GM13977 (cell line): Measurements from ENCODE around the gene CCDC149.

Source experiments
- DNase-seq: peaks from one replicate; pipeline ENCODE4 v3.0.0; 2012; ENCODE audit warnings: low spot score
- in situ Hi-C: fragments of 300-500 bp; cut with MboI; formaldehyde crosslinking; loops from one replicate; pipeline ENCODE4 v1.12.0; 2022; ENCODE audit warnings: low sequenced_read_pairs, low pct_unique_long_range_greater_than_20kb, mixed read lengths, inconsistent platforms; ENCODE audit not compliant: unreplicated experiment
- TF ChIP-seq, protein P1 (sequence below): IDR thresholded peaks from 2 replicates; pipeline ENCODE4 v1.5.1; 2012; ENCODE audit warnings: mild to moderate bottlenecking, control low read depth; ENCODE audit not compliant: insufficient read depth; ENCODE audit errors: extremely low read depth, missing control alignments

CCDC149 gene

DNA sequence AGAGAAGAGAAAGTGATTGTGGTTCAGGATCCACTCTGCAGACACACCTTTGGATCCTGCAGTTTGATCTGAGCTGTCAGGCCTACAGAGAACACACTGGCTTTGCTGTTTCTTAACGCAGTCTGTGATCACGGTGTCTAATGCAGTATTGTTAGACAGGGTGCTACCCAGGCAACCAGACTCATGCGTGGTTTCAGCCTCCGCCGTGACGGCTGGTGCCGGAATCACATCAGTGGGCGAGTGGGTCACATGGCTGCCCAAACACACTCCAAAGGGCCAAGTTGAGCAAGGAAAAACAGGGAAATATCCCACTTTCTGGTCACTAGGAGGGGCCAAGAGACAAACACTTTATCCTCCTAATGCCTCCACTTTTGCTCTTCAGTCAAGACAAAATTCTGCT is 27.5 kb downstream of the CCDC149 start:
- TF ChIP-seq, protein P1, sequence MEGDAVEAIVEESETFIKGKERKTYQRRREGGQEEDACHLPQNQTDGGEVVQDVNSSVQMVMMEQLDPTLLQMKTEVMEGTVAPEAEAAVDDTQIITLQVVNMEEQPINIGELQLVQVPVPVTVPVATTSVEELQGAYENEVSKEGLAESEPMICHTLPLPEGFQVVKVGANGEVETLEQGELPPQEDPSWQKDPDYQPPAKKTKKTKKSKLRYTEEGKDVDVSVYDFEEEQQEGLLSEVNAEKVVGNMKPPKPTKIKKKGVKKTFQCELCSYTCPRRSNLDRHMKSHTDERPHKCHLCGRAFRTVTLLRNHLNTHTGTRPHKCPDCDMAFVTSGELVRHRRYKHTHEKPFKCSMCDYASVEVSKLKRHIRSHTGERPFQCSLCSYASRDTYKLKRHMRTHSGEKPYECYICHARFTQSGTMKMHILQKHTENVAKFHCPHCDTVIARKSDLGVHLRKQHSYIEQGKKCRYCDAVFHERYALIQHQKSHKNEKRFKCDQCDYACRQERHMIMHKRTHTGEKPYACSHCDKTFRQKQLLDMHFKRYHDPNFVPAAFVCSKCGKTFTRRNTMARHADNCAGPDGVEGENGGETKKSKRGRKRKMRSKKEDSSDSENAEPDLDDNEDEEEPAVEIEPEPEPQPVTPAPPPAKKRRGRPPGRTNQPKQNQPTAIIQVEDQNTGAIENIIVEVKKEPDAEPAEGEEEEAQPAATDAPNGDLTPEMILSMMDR = no peak
- in situ Hi-C loops = no loop called here
- DNase-seq = no peak

- TF ChIP-seq, protein P1 = no peak
- in situ Hi-C loops = no loop called here
- DNase-seq = no peak
These were observed 27.9 kb downstream of the CCDC149 start for GRCh38 chr4:24884902-24885301.

- TF ChIP-seq, protein P1 = no peak
- no peak for DNase-seq
- in situ Hi-C loops = no loop called here
These were observed 31.2 kb downstream of the CCDC149 start for GRCh38 chr4:24881508-24882196.

- in situ Hi-C loops = no loop called here
- TF ChIP-seq, protein P1 = no peak
- DNase-seq = no peak
These were observed 32.7 kb downstream of the CCDC149 start for GRCh38 chr4:24880186-24880585.

DNA sequence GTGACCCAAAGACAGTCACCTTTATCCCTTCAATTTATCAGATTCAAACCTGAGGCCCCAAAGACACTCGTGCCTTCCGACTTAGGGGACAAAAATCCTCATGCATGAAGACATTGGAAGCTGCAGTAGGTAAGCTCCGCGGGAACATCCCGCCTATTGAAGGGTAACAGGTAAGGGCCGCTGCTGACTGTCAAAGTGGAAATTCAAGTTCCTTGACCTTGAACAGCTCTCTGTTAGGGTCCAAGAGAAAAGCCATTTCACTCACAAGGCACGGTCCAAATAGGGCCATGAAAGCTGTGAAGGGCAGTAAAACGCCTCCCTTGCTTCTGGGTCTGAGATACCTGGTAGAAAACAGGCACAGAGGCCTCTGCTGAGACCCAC is 34.2 kb downstream of the CCDC149 start:
- DNase-seq = no peak
- in situ Hi-C loops = no loop called here
- TF ChIP-seq, protein P1 = no peak

GRCh38 chr4:24877868-24878635 is 34.8 kb downstream of the CCDC149 start:
- in situ Hi-C loops = no loop called here
- TF ChIP-seq, protein P1 = no peak
- DNase-seq = no peak
